Measurements from ENCODE around the gene SOCS3.

DNA sequence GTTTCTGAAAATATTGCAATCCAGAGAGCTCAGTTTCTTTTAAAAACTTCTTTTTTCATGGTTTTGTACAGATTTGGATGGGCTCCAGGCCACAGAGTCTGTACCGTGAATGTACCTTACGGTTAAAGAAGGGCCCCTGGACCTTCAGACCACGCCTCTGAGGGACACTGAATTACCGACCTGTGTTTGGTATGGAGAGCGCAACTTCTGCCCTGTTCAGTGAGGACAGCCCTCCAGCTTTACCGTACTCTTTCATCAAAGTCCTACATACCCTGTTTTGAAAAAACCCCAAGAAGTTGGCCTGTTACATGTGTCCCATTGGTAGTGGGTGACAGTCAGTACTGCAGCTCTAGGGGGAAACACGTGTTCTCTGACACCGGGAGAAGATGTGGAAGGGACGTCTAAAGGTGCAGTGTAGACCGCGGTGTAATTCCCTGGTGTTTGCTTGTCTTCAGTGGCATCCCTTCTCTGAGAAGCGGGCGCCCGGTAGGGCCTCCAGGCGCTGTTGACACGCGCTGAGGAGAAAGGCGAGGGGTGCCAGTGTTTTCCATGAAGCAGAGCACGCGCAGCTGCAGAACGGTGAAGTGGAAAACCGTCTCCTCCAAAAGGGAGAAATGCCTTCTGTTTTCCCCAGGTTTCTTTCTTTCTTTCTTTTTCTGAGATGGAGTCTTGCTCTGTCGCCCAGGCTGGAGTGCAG, 24.8 kb upstream of the SOCS3 start:
- TF ChIP-seq EZH2 (IDR thresholded peaks at IDR 0.05; ENCODE audit: insufficient read depth, poor library complexity, severe bottlenecking) (no peak), EZH2phosphoT487 (IDR thresholded peaks at IDR 0.05; ENCODE audit: insufficient read depth, low read depth) (no peak)
